Measurements from ENCODE around the gene ZNF606.
"Not testable (repeated sequence)": the region's sequence is repeated elsewhere in the genome, so short reads cannot be mapped to it uniquely, and the experiment has no call there.

Gene ZNF606

GRCh38 chr19:58009666-58010301 lies 7.2 kb upstream of the ZNF606 start:
- DNase-seq, result peak; percentile 92

GRCh38 chr19:58009301-58009665 lies 6.7 kb upstream of the ZNF606 start:
- no peak for DNase-seq

- not testable (repeated sequence) for DNase-seq
Observed at GRCh38 chr19:58008877-58009276, 6.3 kb upstream of the ZNF606 start.

- no peak for DNase-seq
Observed at GRCh38 chr19:58007285-58007684, 4.7 kb upstream of the ZNF606 start.

- no peak for DNase-seq
Observed at GRCh38 chr19:58003174-58003828, 681 bp upstream of the ZNF606 start.

- DNase-seq, result no peak
Observed at GRCh38 chr19:58001895-58002369, 688 bp downstream of the ZNF606 start.

GRCh38 chr19:58000677-58001076 lies 1.9 kb downstream of the ZNF606 start:
- no peak for DNase-seq

- DNase-seq, result no peak
Observed at GRCh38 chr19:57992841-57993240, 9.8 kb downstream of the ZNF606 start.

- no peak for DNase-seq
Observed at GRCh38 chr19:57978586-57979289, 23.9 kb downstream of the ZNF606 start.

GRCh38 chr19:57974434-57974833 lies 28.2 kb downstream of the ZNF606 start, which contains the start of gene C19orf18:
TSS of gene C19orf18 (minus strand) at chr19:57974534. CDS start at chr19:57974432, 102 bp downstream.
- DNase-seq, result no peak

- DNase-seq, result no peak
Observed at GRCh38 chr19:57964761-57965160, 37.9 kb downstream of the ZNF606 start.

GRCh38 chr19:57961785-57962184 lies 40.8 kb downstream of the ZNF606 start:
- no peak for DNase-seq

GRCh38 chr19:57954996-57955395 lies 47.6 kb downstream of the ZNF606 start:
- no peak for DNase-seq

GRCh38 chr19:57949702-57950101 lies 52.9 kb downstream of the ZNF606 start:
- no peak for DNase-seq

GRCh38 chr19:57949296-57949695 lies 53.3 kb downstream of the ZNF606 start:
- DNase-seq, result no peak

GRCh38 chr19:57947419-57948134 lies 55.0 kb downstream of the ZNF606 start, which contains the start of gene ZNF256:
TSS of gene ZNF256 (minus strand) at chr19:57947706. CDS start at chr19:57947474, 232 bp downstream.
- DNase-seq, result peak; percentile 91

- DNase-seq, result no peak
Observed at GRCh38 chr19:57947088-57947418, 55.6 kb downstream of the ZNF606 start.

- DNase-seq, result no peak
Observed at GRCh38 chr19:57946316-57946715, 56.3 kb downstream of the ZNF606 start.

- no peak for DNase-seq
Observed at GRCh38 chr19:57941593-57941992, 61.0 kb downstream of the ZNF606 start.

GRCh38 chr19:57935731-57936130 lies 66.9 kb downstream of the ZNF606 start:
- no peak for DNase-seq

- peak; percentile 70 for DNase-seq
Observed at GRCh38 chr19:57934820-57935665, 67.6 kb downstream of the ZNF606 start, which contains the start of gene ZNF418. TSS of gene ZNF418 (minus strand) at chr19:57935402. CDS start at chr19:57933822, 1,580 bp downstream.

GRCh38 chr19:57927587-57927986 lies 75.0 kb downstream of the ZNF606 start:
- no peak for DNase-seq

All from KG1 (cell line).